Neural cell (in vitro differentiated cells): ENCODE results near the gene LSM8. TPM values are rescaled to one million over a fixed set of nuclear protein-coding genes. Genes with fewer than 3 reads are reported as not detected.

Experiments used
- H2AFZ ChIP-seq: fragments of 200-600, 300-800 bp; sonication (generic), shearing (Covaris generic); 2 replicates; pipeline ENCODE4 v1.6.0; 2014; ENCODE audit warnings: low read depth, mild to moderate bottlenecking, antibody characterized with exemption, low read length, moderate library complexity
- H3F3A ChIP-seq: fragments of 200-600 bp; shearing (Covaris generic); 2 replicates; pipeline ENCODE4 v1.6.1; 2016; ENCODE audit warnings: mild to moderate bottlenecking, moderate library complexity, mixed read lengths, antibody characterized with exemption, low read length; ENCODE audit not compliant: insufficient read depth, poor library complexity, severe bottlenecking
- H3K27ac ChIP-seq: fragments of 200-600, 300-800 bp; sonication (generic), shearing (Covaris generic); 2 replicates; pipeline ENCODE4 v1.5.1; 2014; ENCODE audit warnings: mild to moderate bottlenecking, low read length, moderate library complexity
- H3K27me3 ChIP-seq: fragments of 300-800, 200-600 bp; sonication (generic), shearing (Covaris generic); 2 replicates; pipeline ENCODE4 v1.6.0; 2014; ENCODE audit warnings: mild to moderate bottlenecking, low read depth, low read length, moderate library complexity; ENCODE audit not compliant: insufficient read depth
- H3K36me3 ChIP-seq: fragments of 300-800, 200-600 bp; sonication (generic), shearing (Covaris generic); 2 replicates; pipeline ENCODE4 v1.5.1; 2014; ENCODE audit warnings: mild to moderate bottlenecking, antibody characterized with exemption, low read length, moderate library complexity; ENCODE audit not compliant: insufficient read depth
- H3K4me2 ChIP-seq: fragments of 300-800, 200-600 bp; sonication (generic), shearing (Covaris generic); 2 replicates; pipeline ENCODE4 v1.6.0; 2014; ENCODE audit warnings: mild to moderate bottlenecking, low read length
- H3K4me3 ChIP-seq: fragments of 300-800, 200-600 bp; sonication (generic), shearing (Covaris generic); 2 replicates; pipeline ENCODE4 v1.5.1; 2014; ENCODE audit warnings: mild to moderate bottlenecking, low read length, moderate library complexity
- H3K79me2 ChIP-seq: fragments of 200-600 bp; shearing (Covaris generic); replicated peaks from 2 replicates; pipeline ENCODE4 v1.6.0; 2014; ENCODE audit warnings: mild to moderate bottlenecking, low read length, moderate library complexity; ENCODE audit not compliant: insufficient read depth
- H3K9ac ChIP-seq: fragments of 300-800, 200-600 bp; sonication (generic), shearing (Covaris generic); 2 replicates; pipeline ENCODE4 v1.6.1; 2016; ENCODE audit warnings: mild to moderate bottlenecking, low read length, mixed read lengths
- H3K9me2 ChIP-seq: fragments of 200-600 bp; shearing (Covaris generic); 2 replicates; pipeline ENCODE4 v1.6.1; 2016; ENCODE audit warnings: mild to moderate bottlenecking, low read length, mixed read lengths; ENCODE audit not compliant: insufficient read depth
- H3K9me3 ChIP-seq: fragments of 200-600, 300-800 bp; sonication (generic), shearing (Covaris generic); 2 replicates; pipeline ENCODE4 v1.6.1; 2016; ENCODE audit warnings: mild to moderate bottlenecking, mixed run types, low read length, moderate library complexity, mixed read lengths
- H4K20me1 ChIP-seq: fragments of 200-600 bp; shearing (Covaris generic); 2 replicates; pipeline ENCODE4 v1.6.1; 2016; ENCODE audit warnings: mild to moderate bottlenecking, mixed run types; ENCODE audit not compliant: insufficient read depth
- EP300 ChIP-seq: fragments of 450-650 bp; conservative IDR thresholded peaks from 2 replicates; pipeline ENCODE4 v1.6.1; 2014; ENCODE audit warnings: antibody characterized with exemption, mild to moderate bottlenecking, moderate library complexity; ENCODE audit not compliant: poor library complexity, severe bottlenecking
- EZH2 ChIP-seq: fragments of 200-600, 300-800 bp; shearing (Covaris generic), sonication (generic); IDR thresholded peaks from 2 replicates; pipeline ENCODE4 v1.6.1; 2014; ENCODE audit warnings: antibody characterized with exemption, low read length, borderline replicate concordance, mild to moderate bottlenecking; ENCODE audit not compliant: insufficient read depth, poor library complexity, severe bottlenecking
- MXI1 ChIP-seq: fragments of 450-650 bp; conservative IDR thresholded peaks from 2 replicates; pipeline ENCODE4 v1.6.1; 2014; ENCODE audit warnings: antibody characterized with exemption, mild to moderate bottlenecking; ENCODE audit not compliant: poor library complexity, severe bottlenecking
- POLR2AphosphoS5 ChIP-seq: IDR thresholded peaks from 2 replicates; pipeline ENCODE4 v1.6.1; 2012
- RAD21 ChIP-seq: fragments of 450-650 bp; conservative IDR thresholded peaks from 2 replicates; pipeline ENCODE4 v1.6.1; 2014; ENCODE audit warnings: antibody characterized with exemption, mild to moderate bottlenecking, moderate library complexity
- SMC3 ChIP-seq: fragments of 450-650 bp; conservative IDR thresholded peaks from 2 replicates; pipeline ENCODE4 v1.6.1; 2014; ENCODE audit warnings: antibody characterized with exemption, mild to moderate bottlenecking, moderate library complexity; ENCODE audit not compliant: poor library complexity
- TAF1 ChIP-seq: IDR thresholded peaks from 2 replicates; pipeline ENCODE4 v1.6.1; 2012; ENCODE audit warnings: low read depth
- polyA plus RNA-seq: library from polyadenylated mRNA; depleted of rRNA; stranded (reverse); fragments of >200 nt; gene quantifications from 2 replicates; pipeline ENCODE4 v1.2.3, GENCODE V29; 2014
- TF ChIP-seq, protein P1 (sequence below): fragments of 450-650 bp; IDR thresholded peaks from 2 replicates; pipeline ENCODE4 v1.5.1; 2014; ENCODE audit warnings: antibody characterized with exemption, mild to moderate bottlenecking, moderate library complexity; ENCODE audit not compliant: poor library complexity, severe bottlenecking
- TF ChIP-seq, protein P2 (sequence below): IDR thresholded peaks from 2 replicates; pipeline ENCODE4 v1.6.1; 2012; ENCODE audit warnings: borderline replicate concordance

LSM8 gene
- polyA plus RNA-seq, 1 donor from 2014 or later: 157 TPM

DNA sequence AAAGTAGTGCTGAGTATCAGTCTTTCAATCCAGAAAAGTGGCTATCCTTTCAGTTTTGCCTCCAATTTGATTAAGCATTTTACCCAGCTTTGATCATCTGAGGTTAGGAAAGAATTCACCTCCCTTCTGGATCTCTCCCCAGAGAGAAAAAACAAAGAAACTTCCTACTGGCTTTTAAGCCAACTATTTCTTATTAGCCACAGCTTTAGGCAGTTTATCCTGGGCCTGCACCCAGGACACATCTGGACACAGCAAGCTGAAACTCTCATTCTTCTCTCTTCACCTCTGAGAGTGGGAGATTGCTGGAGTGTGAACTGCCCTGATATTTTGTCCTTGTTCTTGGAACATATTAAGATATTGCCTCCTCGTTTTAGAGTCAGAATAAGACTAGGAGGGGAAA is 43.5 kb upstream of the LSM8 start:
- Histone ChIP-seq H3K27me3 (no peaks in the 10 kb centered on the region), H3K79me2 (no peaks in the 10 kb centered on the region), H3K9me2 (no peaks in the 10 kb centered on the region), H3K9me3 (no peaks in the 10 kb centered on the region), H3K4me3 (no peak overlapping the region), H3F3A (no peaks in the 10 kb centered on the region), H3K36me3 (no peaks in the 10 kb centered on the region), H3K27ac (no peak overlapping the region), H4K20me1 (no peaks in the 10 kb centered on the region), H2AFZ (no peak overlapping the region), H3K4me2 (no peak overlapping the region), H3K9ac (no peak overlapping the region)
- TF ChIP-seq, protein P1, sequence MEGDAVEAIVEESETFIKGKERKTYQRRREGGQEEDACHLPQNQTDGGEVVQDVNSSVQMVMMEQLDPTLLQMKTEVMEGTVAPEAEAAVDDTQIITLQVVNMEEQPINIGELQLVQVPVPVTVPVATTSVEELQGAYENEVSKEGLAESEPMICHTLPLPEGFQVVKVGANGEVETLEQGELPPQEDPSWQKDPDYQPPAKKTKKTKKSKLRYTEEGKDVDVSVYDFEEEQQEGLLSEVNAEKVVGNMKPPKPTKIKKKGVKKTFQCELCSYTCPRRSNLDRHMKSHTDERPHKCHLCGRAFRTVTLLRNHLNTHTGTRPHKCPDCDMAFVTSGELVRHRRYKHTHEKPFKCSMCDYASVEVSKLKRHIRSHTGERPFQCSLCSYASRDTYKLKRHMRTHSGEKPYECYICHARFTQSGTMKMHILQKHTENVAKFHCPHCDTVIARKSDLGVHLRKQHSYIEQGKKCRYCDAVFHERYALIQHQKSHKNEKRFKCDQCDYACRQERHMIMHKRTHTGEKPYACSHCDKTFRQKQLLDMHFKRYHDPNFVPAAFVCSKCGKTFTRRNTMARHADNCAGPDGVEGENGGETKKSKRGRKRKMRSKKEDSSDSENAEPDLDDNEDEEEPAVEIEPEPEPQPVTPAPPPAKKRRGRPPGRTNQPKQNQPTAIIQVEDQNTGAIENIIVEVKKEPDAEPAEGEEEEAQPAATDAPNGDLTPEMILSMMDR: no peak
- TF ChIP-seq POLR2AphosphoS5 (no peak), TAF1 (no peak), EZH2 (no peak), EP300 (no peak), MXI1 (no peak), SMC3 (no peak), RAD21 (no peak)
- TF ChIP-seq, protein P2, sequence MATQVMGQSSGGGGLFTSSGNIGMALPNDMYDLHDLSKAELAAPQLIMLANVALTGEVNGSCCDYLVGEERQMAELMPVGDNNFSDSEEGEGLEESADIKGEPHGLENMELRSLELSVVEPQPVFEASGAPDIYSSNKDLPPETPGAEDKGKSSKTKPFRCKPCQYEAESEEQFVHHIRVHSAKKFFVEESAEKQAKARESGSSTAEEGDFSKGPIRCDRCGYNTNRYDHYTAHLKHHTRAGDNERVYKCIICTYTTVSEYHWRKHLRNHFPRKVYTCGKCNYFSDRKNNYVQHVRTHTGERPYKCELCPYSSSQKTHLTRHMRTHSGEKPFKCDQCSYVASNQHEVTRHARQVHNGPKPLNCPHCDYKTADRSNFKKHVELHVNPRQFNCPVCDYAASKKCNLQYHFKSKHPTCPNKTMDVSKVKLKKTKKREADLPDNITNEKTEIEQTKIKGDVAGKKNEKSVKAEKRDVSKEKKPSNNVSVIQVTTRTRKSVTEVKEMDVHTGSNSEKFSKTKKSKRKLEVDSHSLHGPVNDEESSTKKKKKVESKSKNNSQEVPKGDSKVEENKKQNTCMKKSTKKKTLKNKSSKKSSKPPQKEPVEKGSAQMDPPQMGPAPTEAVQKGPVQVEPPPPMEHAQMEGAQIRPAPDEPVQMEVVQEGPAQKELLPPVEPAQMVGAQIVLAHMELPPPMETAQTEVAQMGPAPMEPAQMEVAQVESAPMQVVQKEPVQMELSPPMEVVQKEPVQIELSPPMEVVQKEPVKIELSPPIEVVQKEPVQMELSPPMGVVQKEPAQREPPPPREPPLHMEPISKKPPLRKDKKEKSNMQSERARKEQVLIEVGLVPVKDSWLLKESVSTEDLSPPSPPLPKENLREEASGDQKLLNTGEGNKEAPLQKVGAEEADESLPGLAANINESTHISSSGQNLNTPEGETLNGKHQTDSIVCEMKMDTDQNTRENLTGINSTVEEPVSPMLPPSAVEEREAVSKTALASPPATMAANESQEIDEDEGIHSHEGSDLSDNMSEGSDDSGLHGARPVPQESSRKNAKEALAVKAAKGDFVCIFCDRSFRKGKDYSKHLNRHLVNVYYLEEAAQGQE: no peak

DNA sequence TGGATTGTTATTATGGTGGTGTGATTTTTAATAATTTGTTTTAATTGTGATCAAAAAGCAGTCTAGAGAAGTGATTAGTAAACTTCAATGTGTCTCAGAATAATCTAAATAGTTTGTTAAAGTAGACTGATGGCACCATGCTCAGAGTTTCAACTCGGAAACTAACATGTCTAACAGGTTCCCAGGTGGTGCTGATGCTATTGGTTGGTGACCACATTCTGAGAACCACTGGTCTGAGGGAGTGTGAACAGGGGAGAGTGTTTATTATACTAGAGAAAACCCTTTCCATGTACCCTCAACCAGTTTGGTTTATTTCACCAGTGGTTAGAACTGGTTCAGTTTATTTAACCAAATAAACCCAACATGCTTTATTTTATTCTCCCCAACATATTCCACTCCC is 42.0 kb upstream of the LSM8 start:
- H3K9me3 ChIP-seq: no peaks in the 10 kb centered on the region
- no peaks in the 10 kb centered on the region for H3K79me2 ChIP-seq
- H3K36me3 ChIP-seq: no peaks in the 10 kb centered on the region
- no peaks in the 10 kb centered on the region for H3K9me2 ChIP-seq
- H3F3A ChIP-seq: no peaks in the 10 kb centered on the region
- no peaks in the 10 kb centered on the region for H3K27me3 ChIP-seq
- H3K4me3 ChIP-seq: no peak overlapping the region
- no peak overlapping the region for H3K9ac ChIP-seq
- H2AFZ ChIP-seq: no peak overlapping the region
- TF ChIP-seq SMC3: no peak
- TF ChIP-seq MXI1: no peak
- TF ChIP-seq EZH2: no peak
- TF ChIP-seq RAD21: no peak
- no peak for TF ChIP-seq POLR2AphosphoS5
- H4K20me1 ChIP-seq: no peaks in the 10 kb centered on the region
- H3K4me2 ChIP-seq: no peak overlapping the region
- H3K27ac ChIP-seq: no peak overlapping the region

DNA sequence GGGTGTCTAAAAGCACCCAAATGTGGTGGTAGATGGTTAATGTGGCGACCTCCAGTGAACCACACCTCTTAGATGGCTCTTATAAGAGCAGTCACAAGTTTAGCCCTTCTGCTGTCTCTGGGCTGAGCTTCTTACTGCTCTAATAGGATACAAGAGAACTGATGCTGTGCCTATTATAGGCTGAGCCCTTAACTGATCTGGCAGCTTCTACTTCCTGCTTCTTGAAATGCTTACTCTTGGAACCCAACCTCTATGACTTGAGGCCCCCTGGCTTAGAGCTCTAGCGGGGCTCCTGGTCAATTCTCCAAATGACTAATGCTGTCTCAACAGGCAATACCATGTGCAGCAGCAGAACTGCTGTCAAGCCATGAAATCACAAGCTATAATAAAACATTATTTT is 35.0 kb upstream of the LSM8 start:
- H3K4me2 ChIP-seq: no peak overlapping the region
- no peaks in the 10 kb centered on the region for H3K9me2 ChIP-seq
- H3F3A ChIP-seq: no peaks in the 10 kb centered on the region
- H3K4me3 ChIP-seq: no peak overlapping the region
- H3K9ac ChIP-seq: no peak overlapping the region
- no peaks in the 10 kb centered on the region for H3K79me2 ChIP-seq
- H2AFZ ChIP-seq: no peak overlapping the region
- no peak for TF ChIP-seq POLR2AphosphoS5
- TF ChIP-seq, protein P1: no peak
- no peak for TF ChIP-seq EZH2
- no peak for TF ChIP-seq RAD21
- no peak for TF ChIP-seq TAF1
- TF ChIP-seq SMC3: no peak
- no peak for TF ChIP-seq EP300
- H3K36me3 ChIP-seq: no peaks in the 10 kb centered on the region
- H3K9me3 ChIP-seq: no peaks in the 10 kb centered on the region
- no peaks in the 10 kb centered on the region for H3K27me3 ChIP-seq
- H3K27ac ChIP-seq: no peak overlapping the region
- no peaks in the 10 kb centered on the region for H4K20me1 ChIP-seq
